GM18498 (cell line): ENCODE results near the gene IYD.
"Not testable (repeated sequence)": the region's sequence is repeated elsewhere in the genome, so short reads cannot be mapped to it uniquely, and the experiment has no call there.

Experiments used
- ATAC-seq: cut with Tn5 transposase; IDR thresholded peaks from one replicate; pipeline ENCODE4 v1.9.1; 2021; ENCODE audit warnings: mild to moderate bottlenecking, moderate library complexity; ENCODE audit not compliant: unreplicated experiment

The IYD gene

GRCh38 chr6:150426198-150426597 lies 57.4 kb downstream of the IYD start:
- no peak for ATAC-seq

GRCh38 chr6:150427037-150427602 lies 58.3 kb downstream of the IYD start:
- ATAC-seq, result no peak

DNA sequence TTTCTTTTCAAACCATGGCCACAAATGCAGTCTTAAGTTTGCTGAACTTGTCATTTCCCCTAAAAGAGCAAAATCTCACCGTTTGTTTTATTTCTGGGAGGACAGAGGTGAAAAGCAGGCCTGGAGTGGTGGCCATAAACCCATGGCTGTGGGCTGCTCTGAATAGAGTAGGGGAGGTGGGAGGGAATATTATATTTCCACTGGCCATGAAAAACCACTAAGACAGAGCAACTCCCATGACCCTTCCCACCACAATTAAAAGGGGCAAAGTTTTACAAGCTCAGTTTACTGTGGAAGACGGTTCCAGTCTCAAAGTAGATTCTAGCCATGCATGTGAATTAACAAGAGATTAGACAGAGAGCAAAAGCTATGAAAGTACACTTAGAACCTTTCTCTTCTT lies 59.0 kb downstream of the IYD start:
- no peak for ATAC-seq

DNA sequence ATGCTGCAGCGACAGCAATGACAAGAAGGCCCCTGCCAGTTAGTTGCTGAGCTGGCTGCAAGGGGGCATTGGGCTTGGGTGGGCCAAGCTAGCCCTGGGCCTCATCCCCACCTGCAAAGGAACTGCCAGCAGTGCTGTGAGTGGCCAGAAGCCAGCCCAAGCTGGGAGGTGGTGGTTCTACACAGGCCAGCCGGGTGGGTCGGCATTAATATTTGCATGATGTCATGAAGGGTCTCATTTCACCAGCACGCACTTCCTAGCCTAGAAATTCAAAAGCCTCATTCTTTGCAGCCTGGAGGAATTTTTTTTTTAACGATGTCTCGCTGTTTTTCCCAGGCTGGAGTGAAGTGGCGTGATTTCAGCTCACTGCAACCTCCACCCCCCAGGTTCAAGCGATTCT lies 62.0 kb downstream of the IYD start:
- no peak for ATAC-seq

DNA sequence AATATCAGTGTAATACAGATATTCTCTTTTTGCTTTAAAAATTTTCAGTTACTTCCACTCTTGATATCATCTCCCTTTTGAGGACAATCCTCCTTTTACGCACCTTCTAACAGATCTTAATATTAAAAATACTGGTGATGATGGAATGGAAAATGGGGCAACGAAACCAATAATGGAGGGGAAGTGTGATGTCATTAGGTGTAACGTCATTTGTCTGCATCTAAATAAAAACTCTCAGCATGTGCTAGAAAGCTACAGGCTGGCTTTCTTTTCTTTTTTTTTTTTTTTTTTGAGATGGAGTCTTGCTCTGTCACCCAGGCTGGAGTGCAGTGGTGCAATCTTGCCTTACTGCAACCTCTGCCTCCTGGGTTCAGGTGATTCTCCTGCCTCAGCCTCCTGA lies 66.5 kb downstream of the IYD start:
- no peak for ATAC-seq

GRCh38 chr6:150435832-150436231 lies 67.0 kb downstream of the IYD start:
- ATAC-seq, result no peak

- no peak for ATAC-seq
Measured at GRCh38 chr6:150439373-150439772, 70.6 kb downstream of the IYD start.

DNA sequence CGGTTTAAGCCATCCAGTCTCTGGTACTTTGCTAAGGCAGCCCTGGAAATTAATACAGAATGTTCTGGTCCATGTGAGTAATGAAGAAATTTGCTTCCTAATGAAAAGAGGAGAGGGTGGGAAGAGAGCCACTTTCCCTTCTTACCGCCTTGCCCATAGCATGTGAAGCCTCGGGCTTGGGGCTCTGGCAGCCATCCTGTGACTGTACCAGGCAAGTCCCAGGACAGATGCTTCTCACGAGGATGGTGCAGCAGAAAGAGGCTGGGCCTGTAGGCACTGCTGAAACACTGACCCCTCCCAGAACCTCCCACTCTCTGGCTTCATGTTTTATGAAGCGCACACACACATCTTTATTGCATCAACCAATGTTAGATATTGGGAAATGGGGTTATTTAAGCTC lies 74.8 kb downstream of the IYD start:
- ATAC-seq, result no peak

GRCh38 chr6:150444308-150444707 lies 75.5 kb downstream of the IYD start:
- no peak for ATAC-seq

DNA sequence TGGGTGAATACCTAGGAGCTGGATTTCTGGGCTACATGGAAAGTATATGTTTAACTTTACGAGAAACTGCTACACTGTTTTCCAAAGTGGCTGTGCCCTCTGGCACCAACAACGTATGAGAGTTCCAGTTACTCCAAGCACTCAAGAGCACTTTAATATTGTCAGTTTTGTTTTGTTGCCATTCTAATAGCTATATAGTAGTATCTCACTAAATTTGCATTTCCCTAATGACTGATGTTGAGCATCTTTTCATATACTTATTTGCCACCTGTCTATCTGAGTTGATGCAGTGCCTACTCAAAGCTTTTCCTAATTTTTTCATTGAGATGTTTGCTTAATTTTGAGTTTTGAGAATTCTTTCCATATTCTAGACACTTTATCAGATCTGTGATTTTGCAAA lies 76.7 kb downstream of the IYD start:
- ATAC-seq, result no peak

DNA sequence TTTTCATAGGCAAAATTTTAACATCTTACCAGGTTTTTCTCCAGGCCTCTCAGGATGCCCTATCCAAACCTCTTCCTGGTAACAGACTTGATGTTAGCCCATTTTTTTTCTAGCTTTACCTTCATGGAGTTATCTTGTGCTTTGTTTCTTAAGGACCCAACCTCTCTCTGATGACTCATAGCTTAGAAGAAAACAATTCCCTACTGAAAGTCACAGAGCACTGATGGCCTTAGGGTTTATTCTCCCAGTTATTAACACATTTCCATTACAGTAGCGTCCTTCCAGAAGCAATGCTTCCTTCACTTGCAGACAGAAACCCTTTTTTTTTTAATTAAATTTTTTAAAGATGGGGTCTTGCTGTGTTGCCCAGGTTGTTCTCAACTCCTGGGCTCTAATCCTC lies 79.4 kb downstream of the IYD start:
- ATAC-seq, result no peak

GRCh38 chr6:150449055-150449454 lies 80.2 kb downstream of the IYD start:
- not testable (repeated sequence) for ATAC-seq

DNA sequence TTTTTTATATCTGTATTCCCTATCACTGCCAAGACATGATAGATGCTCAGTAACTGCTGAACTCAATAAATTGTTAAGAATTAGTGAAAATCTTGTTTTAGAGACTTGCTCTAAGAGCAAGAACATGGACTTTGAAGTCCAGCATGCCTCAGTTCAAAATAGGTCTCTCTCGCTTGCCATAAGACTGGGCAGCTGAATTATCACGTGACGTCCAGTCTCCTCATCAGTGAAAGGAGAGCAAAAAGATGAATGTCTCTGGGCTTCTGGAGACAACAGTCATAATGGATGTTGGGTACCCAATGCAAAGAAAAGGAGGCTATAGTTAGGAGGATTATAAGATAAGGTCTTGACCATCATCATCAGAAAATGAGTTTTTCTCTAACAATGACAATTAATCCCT lies 82.1 kb downstream of the IYD start:
- no peak for ATAC-seq

- no peak for ATAC-seq
Measured at GRCh38 chr6:150451807-150452427, 83.1 kb downstream of the IYD start.

DNA sequence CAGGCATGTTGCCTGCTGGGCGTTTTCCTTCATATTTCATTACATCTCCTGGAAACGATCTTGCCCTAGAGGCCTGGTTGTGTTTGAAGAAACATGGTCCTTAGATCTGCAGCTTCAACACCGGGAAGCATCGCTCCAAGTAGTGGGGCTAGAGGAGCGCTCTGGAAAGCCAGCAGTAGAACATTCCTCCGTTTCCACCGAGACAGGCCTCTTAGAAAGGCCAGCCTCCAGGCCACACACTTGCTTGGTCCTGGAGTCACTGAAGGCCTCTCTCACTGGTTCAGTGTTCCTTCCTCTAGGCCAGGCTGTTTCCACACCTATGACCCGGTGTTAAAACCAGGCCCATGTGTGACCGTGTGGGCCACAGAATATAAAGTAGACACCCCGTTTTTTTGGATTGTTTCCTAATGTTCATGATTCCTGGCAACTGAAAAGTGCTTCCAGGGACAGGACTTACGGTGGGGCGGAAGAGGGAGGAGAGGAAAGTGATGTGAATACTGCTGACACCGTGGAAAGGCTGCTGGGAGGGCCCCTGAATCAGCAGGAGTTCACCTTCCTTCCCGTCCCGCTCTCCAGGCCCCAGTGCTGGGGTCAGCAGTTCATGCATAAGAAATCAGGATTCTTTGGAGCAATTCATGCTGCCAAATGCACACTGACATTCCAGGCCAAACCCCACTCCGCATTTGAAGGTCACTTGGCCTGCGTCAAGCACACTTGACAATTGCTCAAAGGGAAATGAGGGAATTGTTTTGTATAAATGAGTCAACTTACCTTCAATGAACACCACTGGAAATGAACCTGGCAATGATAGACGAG lies 83.8 kb downstream of the IYD start:
- no peak for ATAC-seq

DNA sequence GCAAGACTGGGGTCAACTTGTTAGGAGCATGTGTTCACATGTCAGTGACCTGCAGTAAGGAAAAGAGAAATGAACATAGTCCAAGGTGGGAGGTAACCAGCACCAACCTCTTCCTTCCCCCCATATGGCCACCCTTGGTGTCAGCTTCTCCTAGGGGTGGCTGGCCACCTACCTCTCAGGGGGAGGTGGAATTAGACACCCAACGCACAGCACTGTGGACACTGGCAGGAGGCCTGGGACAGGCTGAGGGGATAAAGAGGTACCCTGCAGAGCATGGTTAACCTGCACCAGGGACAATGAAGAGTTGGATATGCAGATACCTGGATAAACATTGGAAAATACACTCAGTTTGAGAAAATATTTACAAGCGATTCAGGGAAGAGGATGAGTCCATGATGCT lies 84.5 kb downstream of the IYD start:
- ATAC-seq, result no peak
